H1 (cell line): Measurements from ENCODE around the gene DNAJC22. TPM values are rescaled to one million over a fixed set of nuclear protein-coding genes. Genes with fewer than 3 reads are reported as not detected.

Source experiments
- EP300 ChIP-seq, 2 experiments: IDR thresholded peaks; 1 replicate in 1 of 2; 2 replicates in 1 of 2; pipeline ENCODE4 v1.6.1; 2011 to 2012; ENCODE audit warnings: low read depth in 2 of 2, low read length in 2 of 2, mild to moderate bottlenecking in 2 of 2, borderline replicate concordance in 1 of 2, inconsistent platforms in 1 of 2, moderate library complexity in 1 of 2
- EZH2 ChIP-seq: fragments of 200-600 bp; sonication (generic); IDR thresholded peaks from 2 replicates; pipeline ENCODE4 v1.7.1; 2012; ENCODE audit warnings: low read depth, mild to moderate bottlenecking, moderate library complexity, low read length, inconsistent platforms; ENCODE audit not compliant: severe bottlenecking
- GABPA ChIP-seq: IDR thresholded peaks from 2 replicates; pipeline ENCODE4 v1.6.1; 2011; ENCODE audit warnings: mild to moderate bottlenecking, low read length, moderate library complexity, borderline replicate concordance; ENCODE audit not compliant: insufficient read depth
- HDAC2 ChIP-seq, 2 experiments: fragments of 300-600 bp in 1 of 2; sonication (generic) in 1 of 2; IDR thresholded peaks; 2 replicates each; pipeline ENCODE4 v1.6.1; 2011 to 2012; ENCODE audit warnings: low read depth in 2 of 2, low read length in 2 of 2, mild to moderate bottlenecking in 2 of 2, moderate library complexity in 2 of 2, borderline replicate concordance in 1 of 2, inconsistent platforms in 1 of 2
- SP4 ChIP-seq: IDR thresholded peaks from 2 replicates; pipeline ENCODE4 v1.6.1; 2012; ENCODE audit warnings: low read length, inconsistent platforms
- polyA plus RNA-seq, 7 experiments: library from polyadenylated mRNA; depleted of rRNA in 3 of 7; stranded (reverse) in 5 of 7; unstranded in 2 of 7; fragments of >200 nt in 5 of 7; fragments of 200-250 nt in 2 of 7; gene quantifications; 1 replicate in 5 of 7; 2 replicates in 1 of 7; 4 replicates in 1 of 7; pipeline versions ENCODE4 v1.2.1 to v1.2.3, GENCODE V29; 2011 to 2013; ENCODE audit warnings: missing spikeins in 2 of 7, mixed read lengths in 2 of 7
- total RNA-seq: library from RNA; stranded (reverse); fragmentation: NEBNext Ultra II Directional; extraction: Animal tissue kit (Norgen Biotek cat#: 25700); gene quantifications from 2 replicates; pipeline ENCODE4 v1.2.1, GENCODE V29; 2021
- TF ChIP-seq, protein P1 (sequence below): IDR thresholded peaks from 2 replicates; pipeline ENCODE4 v1.6.1; 2012; ENCODE audit warnings: low read length, inconsistent platforms

DNAJC22 gene
- total and polyA plus RNA-seq, 2 of the 8 experiments (the other 6 are each of a cell fraction or from before 2014, with no cell fraction given) = 0.20 to 0.39 TPM

DNA sequence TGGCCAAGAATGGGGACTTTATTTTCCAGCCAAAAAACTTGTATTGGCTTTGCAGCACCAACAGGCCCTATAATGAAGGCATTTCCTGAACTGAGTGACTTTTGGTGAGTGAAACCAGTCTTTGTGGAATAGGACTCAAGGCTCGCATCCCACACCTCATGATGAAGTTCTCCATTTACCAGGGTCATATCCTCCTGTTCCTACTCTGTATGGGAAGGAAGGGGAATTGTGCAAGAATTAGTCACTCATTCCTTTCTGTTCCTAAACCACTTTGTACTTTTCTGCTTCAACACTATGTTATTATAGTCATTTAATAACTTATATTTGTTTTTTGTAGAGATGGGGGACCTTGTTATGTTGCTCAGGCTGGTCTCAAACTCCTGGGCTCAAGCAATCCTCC, 18.3 kb downstream of the DNAJC22 start (continued):
- TF ChIP-seq, protein P1, sequence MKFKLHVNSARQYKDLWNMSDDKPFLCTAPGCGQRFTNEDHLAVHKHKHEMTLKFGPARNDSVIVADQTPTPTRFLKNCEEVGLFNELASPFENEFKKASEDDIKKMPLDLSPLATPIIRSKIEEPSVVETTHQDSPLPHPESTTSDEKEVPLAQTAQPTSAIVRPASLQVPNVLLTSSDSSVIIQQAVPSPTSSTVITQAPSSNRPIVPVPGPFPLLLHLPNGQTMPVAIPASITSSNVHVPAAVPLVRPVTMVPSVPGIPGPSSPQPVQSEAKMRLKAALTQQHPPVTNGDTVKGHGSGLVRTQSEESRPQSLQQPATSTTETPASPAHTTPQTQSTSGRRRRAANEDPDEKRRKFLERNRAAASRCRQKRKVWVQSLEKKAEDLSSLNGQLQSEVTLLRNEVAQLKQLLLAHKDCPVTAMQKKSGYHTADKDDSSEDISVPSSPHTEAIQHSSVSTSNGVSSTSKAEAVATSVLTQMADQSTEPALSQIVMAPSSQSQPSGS = no peak
- no peak for TF ChIP-seq HDAC2 (IDR thresholded peaks at IDR 0.05; ENCODE audit: borderline replicate concordance in 1 of 2, low read depth in 2 of 2, low read length in 2 of 2)
- TF ChIP-seq EZH2 = no peak
- TF ChIP-seq GABPA = no peak
- TF ChIP-seq EP300 (IDR thresholded peaks at IDR 0.05; ENCODE audit: borderline replicate concordance in 1 of 2, low read depth in 2 of 2, low read length in 2 of 2) = no peak
- TF ChIP-seq SP4 = no peak
